B cell (primary cell): ENCODE results near the gene ATAD3C. TPM values are rescaled to one million over a fixed set of nuclear protein-coding genes. Genes with fewer than 3 reads are reported as not detected.

Experiments
- ATAC-seq: fragments of 200-7000 bp; cut with Tn5 transposase; one replicate; pipeline ENCODE4 v1.10.0; 2021; ENCODE audit warnings: low read depth, mild to moderate bottlenecking, moderate number of reproducible peaks, moderate library complexity
- CTCF ChIA-PET: fragments of 350-600 bp; sonication (Branson Sonifier 250); formaldehyde crosslinking; loops from one replicate; lab custom pipeline; 2021; ENCODE audit warnings: antibody characterized with exemption, inconsistent platforms; lab: Charles Lee
- POLR2A ChIA-PET: fragments of 350-600 bp; sonication (Branson Sonifier 250); formaldehyde crosslinking; loops from one replicate; lab custom pipeline; 2021; ENCODE audit warnings: antibody characterized with exemption; lab: Charles Lee
- DNase-seq: peaks from one replicate; pipeline ENCODE4 v3.0.0; 2013
- H2AFZ ChIP-seq: 2 replicates; pipeline ENCODE4 v1.6.1; 2012; ENCODE audit warnings: mild to moderate bottlenecking, low read depth, low read length; ENCODE audit not compliant: insufficient read depth, poor library complexity, severe bottlenecking
- H3K27ac ChIP-seq, 2 donors: 1 replicate in 1 of 2; 2 replicates in 1 of 2; pipeline ENCODE4 v1.5.1; 2012 to 2013; ENCODE audit warnings: low read length in 2 of 2, mild to moderate bottlenecking in 2 of 2, moderate library complexity in 1 of 2
- H3K27me3 ChIP-seq, 4 experiments: fragments of 200-600 bp in 1 of 4; sonication (generic) in 1 of 4; replicated peaks in 1 of 4; 1 replicate in 2 of 4; 2 replicates in 2 of 4; pipeline versions ENCODE4 v1.6.1 to v1.7.0; 2013 to 2016; ENCODE audit warnings: low read length in 3 of 4, mild to moderate bottlenecking in 2 of 4, mixed read lengths in 1 of 4, moderate library complexity in 1 of 4; ENCODE audit not compliant: insufficient read depth in 4 of 4, control insufficient read depth in 3 of 4; ENCODE audit errors: control extremely low read depth in 1 of 4
- H3K36me3 ChIP-seq, 2 experiments: replicated peaks in 1 of 2; 1 replicate in 1 of 2; 2 replicates in 1 of 2; pipeline versions ENCODE4 v1.6.1 to v1.7.1; 2013; ENCODE audit warnings: low read length in 1 of 2; ENCODE audit not compliant: insufficient read depth in 2 of 2, control insufficient read depth in 1 of 2; ENCODE audit errors: control extremely low read depth in 1 of 2, extremely low read depth in 1 of 2
- H3K4me1 ChIP-seq, 2 donors: fragments of 200-600 bp in 1 of 2; sonication (generic) in 1 of 2; 1 replicate in 1 of 2; 2 replicates in 1 of 2; pipeline versions ENCODE4 v1.5.1 to v1.6.1; 2013 to 2017; ENCODE audit warnings: low read length in 2 of 2; ENCODE audit not compliant: control insufficient read depth in 2 of 2, insufficient read depth in 2 of 2
- H3K4me2 ChIP-seq: replicated peaks from 2 replicates; pipeline ENCODE3; 2012; ENCODE audit warnings: mild to moderate bottlenecking, low read depth, low read length; ENCODE audit not compliant: poor library complexity, severe bottlenecking
- H3K4me3 ChIP-seq, 5 experiments: fragments of 200-600 bp in 1 of 5; sonication (generic) in 1 of 5; 1 replicate in 3 of 5; 2 replicates in 2 of 5; pipeline versions ENCODE4 v1.5.1 to v1.7.0; 2011 to 2016; ENCODE audit warnings: low read length in 4 of 5, mild to moderate bottlenecking in 4 of 5, low read depth in 2 of 5, control low read depth in 1 of 5, moderate library complexity in 1 of 5; ENCODE audit not compliant: insufficient read depth in 1 of 5; ENCODE audit errors: control extremely low read depth in 1 of 5, extremely low read depth in 1 of 5
- H3K79me2 ChIP-seq: fragments of 200-600 bp; sonication (generic); one replicate; pipeline ENCODE4 v1.6.0; 2016; ENCODE audit warnings: low read length; ENCODE audit not compliant: control insufficient read depth, insufficient read depth
- H3K9ac ChIP-seq: fragments of 200-600 bp; sonication (generic); 2 replicates; pipeline ENCODE4 v1.6.1; 2017; ENCODE audit warnings: mild to moderate bottlenecking, low read length, moderate library complexity
- H3K9me3 ChIP-seq, 3 donors: one replicate each; pipeline versions ENCODE4 v1.6.1 to v1.7.1; 2013; ENCODE audit warnings: low read length in 2 of 3; ENCODE audit not compliant: control insufficient read depth in 2 of 3, insufficient read depth in 1 of 3; ENCODE audit errors: control extremely low read depth in 1 of 3
- H4K20me1 ChIP-seq: 2 replicates; pipeline ENCODE4 v1.6.0; 2012; ENCODE audit warnings: mild to moderate bottlenecking, low read length; ENCODE audit not compliant: insufficient read depth, control insufficient read depth, poor library complexity, severe bottlenecking
- H3K27ac Mint-ChIP-seq: one replicate; pipeline ENCODE4 v1.8.0; 2021; ENCODE audit warnings: mixed read lengths
- H3K27me3 Mint-ChIP-seq: one replicate; pipeline ENCODE4 v1.8.0; 2021; ENCODE audit warnings: mixed read lengths
- H3K4me1 Mint-ChIP-seq: one replicate; pipeline ENCODE4 v1.8.0; 2021; ENCODE audit warnings: mixed read lengths
- H3K4me3 Mint-ChIP-seq: one replicate; pipeline ENCODE4 v1.8.0; 2021; ENCODE audit warnings: mixed read lengths
- H3K9me3 Mint-ChIP-seq: one replicate; pipeline ENCODE4 v1.8.0; 2022; ENCODE audit warnings: mixed read lengths; ENCODE audit not compliant: insufficient read depth
- CTCF ChIP-seq: fragments of 200-600 bp; IDR thresholded peaks from one replicate; pipeline ENCODE4 v1.8.0; 2022; ENCODE audit warnings: antibody characterized with exemption, mild to moderate bottlenecking
- EZH2 ChIP-seq: IDR thresholded peaks from 2 replicates; pipeline ENCODE4 v1.6.1; 2012; ENCODE audit warnings: borderline replicate concordance, low read depth, mild to moderate bottlenecking, moderate library complexity, low read length; ENCODE audit not compliant: insufficient read depth, poor library complexity, severe bottlenecking
- WGBS: methylation state at CpG from one replicate; pipeline ENCODE4 v1.1.5; 2013; ENCODE audit warnings: missing lambda C conversion rate; ENCODE audit not compliant: insufficient coverage; 5-methylcytosine and 5-hydroxymethylcytosine counted together
- intact Hi-C: fragments of 100-400 bp; cut with micrococcal nuclease; formaldehyde crosslinking; loops from one replicate; pipeline ENCODE4 v1.10.0; 2022
- polyA plus RNA-seq: library from polyadenylated mRNA; depleted of rRNA; stranded (reverse); fragments of >200 nt; gene quantifications from 2 replicates; pipeline ENCODE4 v1.2.3, GENCODE V29; 2012
- total RNA-seq, 2 donors: library from RNA; stranded (reverse); fragments of 120-200 nt in 1 of 2; gene quantifications; 1 replicate in 1 of 2; 2 replicates in 1 of 2; pipeline versions ENCODE4 v1.2.3 to v1.2.4, GENCODE V29; 2013 to 2022

The ATAD3C gene
- total and polyA plus RNA-seq, 2 donors (not counting 1 experiment from before 2014, with no cell fraction given) = 0.20 to 1.1 TPM

GRCh38 chr1:1406821-1407635 lies 42.5 kb upstream of the ATAD3C start, which contains the start of gene MRPL20:
Gene MRPL20, minus strand, starts transcription at chr1:1407293. Its CDS starts 76 bp downstream, at chr1:1407217.
- CTCF ChIA-PET = interaction anchor here (1.2 to 1.7 kb wide), 3 partner anchors 8 to 35 kb away, joined by 3 to 8 read pairs (median 5); partner anchors contain the start of gene CCNL2
- ATAC-seq (peak; percentile 95), DNase-seq (peak; percentile 96)
- Histone ChIP-seq H3K27me3 (no peaks in the 10 kb centered on the region), H3K4me3 (peak within 1 kb of the TSS; percentile 70 to 98 (median 90)), H2AFZ (peak within 1 kb of the TSS; percentile 77), H3K9me3 (no peaks in the 10 kb centered on the region), H4K20me1 (peaks cover 30% of the 10 kb centered on the region), H3K79me2 (peaks cover 58% of the 10 kb centered on the region), H3K9ac (peak within 1 kb of the TSS; percentile 87), H3K4me2 (peak within 1 kb of the TSS; percentile 98), H3K36me3 (peaks cover 0 to 27% of the 10 kb centered on the region in 2 experiments), H3K4me1 (peaks cover 21 to 26% of the 10 kb centered on the region in 2 donors), H3K27ac (peak within 1 kb of the TSS; percentile 69 to 87)
- under 1% methylated on average over 97 of the region's 98 CpGs for WGBS
- POLR2A ChIA-PET = interaction anchor here (0.6 to 1.9 kb wide), 8 partner anchors 8 to 133 kb away, joined by 3 to 8 read pairs (median 4); partner anchors contain the start of genes AURKAIP1, CCNL2 and UBE2J2
- Mint-ChIP-seq H3K4me1 (peaks cover 37% of the 10 kb centered on the region), H3K9me3 (no peaks in the 10 kb centered on the region), H3K4me3 (peak within 1 kb of the TSS; percentile 90), H3K27me3 (no peaks in the 10 kb centered on the region), H3K27ac (peak within 1 kb of the TSS; percentile 91)
- peak; percentile 15 for TF ChIP-seq CTCF
- TF ChIP-seq EZH2 = no peak
- intact Hi-C loops = loop anchor here (1.0 to 2.0 kb wide), 5 partner anchors 8 to 98 kb away; partner anchors contain the start of genes ATAD3B, AURKAIP1 and CCNL2
